Measurements from ENCODE around the gene HOXC4. TPM values are rescaled to one million over a fixed set of nuclear protein-coding genes. Genes with fewer than 3 reads are reported as not detected.

Gene HOXC4
- polyA plus RNA-seq, 1 donor from 2014 or later: 2.3 TPM

- peaks cover 0 to 7% (median 0%) of the 10 kb centered on the region in 3 donors for H3K9me3 Mint-ChIP-seq
- H3K36me3 Mint-ChIP-seq: no peaks in the 10 kb centered on the region
- peaks cover 66% of the 10 kb centered on the region for H3K27me3 Mint-ChIP-seq
- H3K4me3 Mint-ChIP-seq: no peak overlapping the region
- H3K4me1 Mint-ChIP-seq: peaks cover 15 to 22% (median 21%) of the 10 kb centered on the region in 3 donors
- peak overlapping the region in 2 of 3 donors; percentile 72 to 93 for H3K27ac Mint-ChIP-seq
These were observed 22.7 kb upstream of the HOXC4 start for GRCh38 chr12:54030889-54031471.

GRCh38 chr12:54031480-54031879, 22.2 kb upstream of the HOXC4 start:
- peaks cover 67% of the 10 kb centered on the region for H3K27me3 Mint-ChIP-seq
- H3K4me1 Mint-ChIP-seq: peaks cover 15 to 22% (median 21%) of the 10 kb centered on the region in 3 donors
- peaks cover 0 to 7% (median 0%) of the 10 kb centered on the region in 3 donors for H3K9me3 Mint-ChIP-seq
- H3K36me3 Mint-ChIP-seq: no peaks in the 10 kb centered on the region
- peak overlapping the region in 1 of 4 donors; percentile 62 for H3K4me3 Mint-ChIP-seq
- peak overlapping the region in 2 of 3 donors; percentile 20 to 93 for H3K27ac Mint-ChIP-seq

- Mint-ChIP-seq H3K36me3 (no peaks in the 10 kb centered on the region), H3K4me1 (peaks cover 11 to 22% (median 16%) of the 10 kb centered on the region in 3 donors), H3K4me3 (peak overlapping the region in 3 of 4 donors; percentile 62 to 90 (median 87)), H3K9me3 (peaks cover 0 to 7% (median 0%) of the 10 kb centered on the region in 3 donors), H3K27me3 (peaks cover 61% of the 10 kb centered on the region), H3K27ac (peak overlapping the region; percentile 23 to 95 (median 93))
These were observed 21.5 kb upstream of the HOXC4 start for GRCh38 chr12:54032086-54032619.

- H3K36me3 Mint-ChIP-seq: no peaks in the 10 kb centered on the region
- peaks cover 62% of the 10 kb centered on the region for H3K27me3 Mint-ChIP-seq
- peaks cover 11 to 22% (median 16%) of the 10 kb centered on the region in 3 donors for H3K4me1 Mint-ChIP-seq
- peak within 1 kb of the TSS; percentile 62 to 90 (median 81) for H3K4me3 Mint-ChIP-seq
- H3K9me3 Mint-ChIP-seq: peaks cover 0 to 7% (median 0%) of the 10 kb centered on the region in 3 donors
- peak within 1 kb of the TSS; percentile 23 to 95 (median 93) for H3K27ac Mint-ChIP-seq
These were observed 21.0 kb upstream of the HOXC4 start, which contains the start of gene HOXC5 for GRCh38 chr12:54032627-54033100. TSS of gene HOXC5 (plus strand) at chr12:54033050. CDS start at chr12:54033123, 73 bp downstream.

- Mint-ChIP-seq H3K36me3 (no peaks in the 10 kb centered on the region), H3K27ac (peak overlapping the region; percentile 23 to 95 (median 93)), H3K4me3 (peak overlapping the region; percentile 62 to 90 (median 81)), H3K27me3 (peaks cover 59% of the 10 kb centered on the region), H3K4me1 (peaks cover 11 to 20% (median 14%) of the 10 kb centered on the region in 3 donors), H3K9me3 (peaks cover 0 to 7% (median 0%) of the 10 kb centered on the region in 3 donors)
These were observed 20.3 kb upstream of the HOXC4 start for GRCh38 chr12:54033106-54033979.

- H3K36me3 Mint-ChIP-seq: no peaks in the 10 kb centered on the region
- peaks cover 8 to 15% (median 11%) of the 10 kb centered on the region in 3 donors for H3K4me1 Mint-ChIP-seq
- H3K4me3 Mint-ChIP-seq: peak overlapping the region; percentile 61 to 89 (median 81)
- peaks cover 63% of the 10 kb centered on the region for H3K27me3 Mint-ChIP-seq
- H3K27ac Mint-ChIP-seq: peak overlapping the region; percentile 86 to 93 (median 86)
- peaks cover 0 to 4% (median 0%) of the 10 kb centered on the region in 3 donors for H3K9me3 Mint-ChIP-seq
These were observed 19.5 kb upstream of the HOXC4 start for GRCh38 chr12:54033980-54034784.

- Mint-ChIP-seq H3K4me1 (peaks cover 5 to 15% (median 8%) of the 10 kb centered on the region in 3 donors), H3K36me3 (no peaks in the 10 kb centered on the region), H3K9me3 (peaks cover 0 to 2% (median 0%) of the 10 kb centered on the region in 3 donors), H3K4me3 (peak overlapping the region; percentile 66 to 84 (median 75)), H3K27ac (peak overlapping the region in 2 of 3 donors; percentile 40 to 86), H3K27me3 (peaks cover 63% of the 10 kb centered on the region)
These were observed 18.8 kb upstream of the HOXC4 start for GRCh38 chr12:54034785-54035310.

GRCh38 chr12:54035568-54036264, 17.9 kb upstream of the HOXC4 start:
- Mint-ChIP-seq H3K27ac (peak overlapping the region in 2 of 3 donors; percentile 71 to 86), H3K36me3 (no peaks in the 10 kb centered on the region), H3K27me3 (peaks cover 65% of the 10 kb centered on the region), H3K4me1 (peaks cover 3 to 15% (median 5%) of the 10 kb centered on the region in 3 donors), H3K9me3 (peaks cover 0 to 2% (median 0%) of the 10 kb centered on the region in 3 donors), H3K4me3 (peak overlapping the region in 2 of 4 donors; percentile 74 to 76)

- peak overlapping the region in 1 of 3 donors; percentile 58 for H3K27ac Mint-ChIP-seq
- H3K27me3 Mint-ChIP-seq: peaks cover 60% of the 10 kb centered on the region
- H3K9me3 Mint-ChIP-seq: peaks cover 0 to 2% (median 0%) of the 10 kb centered on the region in 3 donors
- H3K4me1 Mint-ChIP-seq: peaks cover 3 to 15% (median 5%) of the 10 kb centered on the region in 3 donors
- H3K4me3 Mint-ChIP-seq: no peak overlapping the region
- H3K36me3 Mint-ChIP-seq: no peaks in the 10 kb centered on the region
These were observed 16.8 kb upstream of the HOXC4 start for GRCh38 chr12:54036620-54037359.

GRCh38 chr12:54037360-54038283, 16.0 kb upstream of the HOXC4 start:
- Mint-ChIP-seq H3K36me3 (no peaks in the 10 kb centered on the region), H3K27me3 (peaks cover 58% of the 10 kb centered on the region), H3K9me3 (peaks cover 0 to 1% (median 0%) of the 10 kb centered on the region in 3 donors), H3K4me1 (peaks cover 1 to 11% (median 5%) of the 10 kb centered on the region in 3 donors), H3K27ac (peak overlapping the region in 1 of 3 donors; percentile 34), H3K4me3 (no peak overlapping the region)

- Mint-ChIP-seq H3K27ac (peak overlapping the region in 1 of 3 donors; percentile 34), H3K36me3 (no peaks in the 10 kb centered on the region), H3K9me3 (no peaks in the 10 kb centered on the region), H3K4me3 (no peak overlapping the region), H3K4me1 (peaks cover 0 to 7% (median 5%) of the 10 kb centered on the region in 3 donors), H3K27me3 (peaks cover 61% of the 10 kb centered on the region)
These were observed 15.3 kb upstream of the HOXC4 start for GRCh38 chr12:54038284-54038870.
